NCI-H128 (cell line): ENCODE results near the gene FAM216A.

ENCODE experiments used
- DNase-seq: peaks from one replicate; lab custom pipeline; 2025; ENCODE audit not compliant: unreplicated experiment; lab: John Stamatoyannopoulos, UW

Gene FAM216A

DNA sequence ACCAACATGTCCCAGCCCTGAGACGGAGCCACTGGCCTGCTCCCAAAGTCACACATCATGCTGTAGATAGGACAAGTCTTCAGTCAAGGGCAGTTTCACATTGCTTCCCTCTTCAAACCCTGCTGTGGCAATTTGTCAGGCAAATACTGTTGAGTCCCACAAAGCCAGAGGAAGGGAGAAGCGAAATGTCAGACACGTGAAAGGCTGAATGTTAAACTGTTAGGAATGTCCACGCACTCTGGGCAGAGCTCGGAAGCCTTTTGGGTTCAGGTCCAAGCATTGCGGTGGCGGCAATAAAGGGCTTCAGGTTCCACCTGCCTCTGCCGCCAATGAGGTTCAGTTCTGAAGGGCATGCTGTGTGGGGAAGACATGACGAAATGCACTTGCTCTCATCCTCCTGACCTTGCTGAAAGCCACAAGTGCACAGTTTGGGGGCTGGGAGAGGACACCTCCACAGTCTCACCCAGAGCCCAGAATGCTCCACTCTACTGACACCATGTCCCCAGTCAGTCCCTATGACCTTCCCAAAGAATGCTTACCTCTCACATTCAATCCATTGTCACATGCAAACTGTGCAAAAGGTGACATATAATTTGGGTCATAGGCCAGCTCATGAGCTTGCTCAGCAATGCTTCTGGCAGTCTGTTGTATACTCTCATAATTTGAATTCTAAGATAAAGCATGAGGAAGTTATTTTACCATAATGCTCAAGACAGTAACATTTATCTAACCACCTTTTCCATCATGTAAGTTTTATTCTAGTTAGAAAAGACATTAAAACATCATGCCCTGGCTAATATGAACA, 69.2 kb downstream of the FAM216A start:
- no peak for DNase-seq

DNA sequence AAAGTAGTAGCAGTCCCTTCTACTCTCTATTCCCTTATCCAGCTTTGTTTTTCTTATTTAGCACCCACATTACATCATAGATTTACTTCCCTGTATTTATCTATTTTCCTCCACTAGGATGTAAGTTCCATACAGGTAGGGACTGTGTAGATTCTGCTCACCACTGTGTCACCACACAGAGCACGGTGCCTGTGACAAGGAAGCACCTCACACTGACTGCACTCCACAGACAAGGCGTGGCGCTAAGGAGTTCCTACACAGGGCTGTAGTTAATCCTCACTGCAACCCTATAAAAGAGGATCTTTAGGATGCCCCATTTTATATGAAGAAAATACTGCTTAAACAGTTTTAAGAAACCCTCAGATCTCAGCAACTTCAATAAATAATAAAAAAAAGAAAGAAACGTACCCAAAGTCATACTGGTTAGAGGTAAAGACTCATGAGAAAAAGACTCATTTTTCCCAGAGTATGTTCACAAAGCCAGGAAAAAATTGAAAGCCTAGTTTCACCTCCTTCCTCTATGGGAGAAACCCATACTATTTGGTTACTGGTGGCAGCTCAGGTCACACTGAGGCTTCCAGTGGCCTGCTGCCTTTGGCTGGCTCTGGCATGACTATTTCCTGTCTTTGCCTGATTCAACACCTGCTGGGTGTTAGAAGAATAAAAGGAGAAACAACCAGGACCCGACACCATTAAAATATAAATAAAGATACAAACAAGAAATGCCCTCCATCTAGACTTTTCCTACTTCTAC, 70.4 kb downstream of the FAM216A start:
- DNase-seq: no peak
